NOMO-1 treated with DMSO at 0.1 percent for 48 hours (cell line): ENCODE data around the gene SLC3A2.
A peak's percentile ranks its signal among the peaks of the same experiment; 100 is the strongest.

ENCODE experiments used
- DNase-seq: peaks from one replicate; lab custom pipeline; 2025; ENCODE audit not compliant: unreplicated experiment; lab: John Stamatoyannopoulos, UW

The SLC3A2 gene

GRCh38 chr11:62880231-62880802 lies 379 bp upstream of the SLC3A2 start:
- DNase-seq, result peak; percentile 34

GRCh38 chr11:62881579-62882430 lies 1.1 kb downstream of the SLC3A2 start:
- peak; percentile 96 for DNase-seq

GRCh38 chr11:62882431-62882749 lies 1.7 kb downstream of the SLC3A2 start:
- no peak for DNase-seq

- DNase-seq, result no peak
These were observed 2.2 kb downstream of the SLC3A2 start for GRCh38 chr11:62882788-62883501.

GRCh38 chr11:62883673-62884072 lies 3.0 kb downstream of the SLC3A2 start:
- no peak for DNase-seq

- no peak for DNase-seq
These were observed 4.5 kb downstream of the SLC3A2 start for GRCh38 chr11:62885137-62885750.

GRCh38 chr11:62888406-62888805 lies 7.7 kb downstream of the SLC3A2 start:
- DNase-seq, result no peak

- no peak for DNase-seq
These were observed 8.4 kb downstream of the SLC3A2 start for GRCh38 chr11:62889126-62889483.

GRCh38 chr11:62889484-62890437 lies 9.1 kb downstream of the SLC3A2 start:
- DNase-seq, result no peak

GRCh38 chr11:62892077-62892922 lies 11.6 kb downstream of the SLC3A2 start:
- no peak for DNase-seq

- no peak for DNase-seq
These were observed 14.8 kb downstream of the SLC3A2 start for GRCh38 chr11:62895501-62895900.

- no peak for DNase-seq
These were observed 15.4 kb downstream of the SLC3A2 start for GRCh38 chr11:62896049-62896448.

GRCh38 chr11:62897311-62897710 lies 16.6 kb downstream of the SLC3A2 start:
- no peak for DNase-seq

GRCh38 chr11:62898027-62898426 lies 17.3 kb downstream of the SLC3A2 start:
- DNase-seq, result no peak

- no peak for DNase-seq
These were observed 22.2 kb downstream of the SLC3A2 start for GRCh38 chr11:62902932-62903331.

- DNase-seq, result no peak
These were observed 24.6 kb downstream of the SLC3A2 start for GRCh38 chr11:62905296-62905695.

- peak; percentile 62 for DNase-seq
These were observed 25.3 kb downstream of the SLC3A2 start for GRCh38 chr11:62905927-62906531.

GRCh38 chr11:62908468-62909072 lies 27.9 kb downstream of the SLC3A2 start:
- DNase-seq, result no peak
